Kidney epithelial cell (primary cell): ENCODE data around the gene MEIKIN. TPM values are rescaled to one million over a fixed set of nuclear protein-coding genes. Genes with fewer than 3 reads are reported as not detected.
"Not testable (repeated sequence)": the region's sequence is repeated elsewhere in the genome, so short reads cannot be mapped to it uniquely, and the experiment has no call there.

Source experiments
- DNase-seq: peaks from one replicate; pipeline ENCODE4 v3.0.0-alpha.2; 2010; ENCODE audit warnings: low read depth
- H3K27me3 ChIP-seq: 2 replicates; pipeline ENCODE4 v1.6.0; 2011; ENCODE audit warnings: low read length; ENCODE audit not compliant: control insufficient read depth, insufficient read depth
- H3K36me3 ChIP-seq: 2 replicates; pipeline ENCODE4 v1.5.1; 2011; ENCODE audit warnings: low read length; ENCODE audit not compliant: control insufficient read depth, insufficient read depth
- H3K4me3 ChIP-seq: 2 replicates; pipeline ENCODE4 v1.5.1; 2011; ENCODE audit warnings: low read depth, mild to moderate bottlenecking, control low read depth, low read length
- total RNA-seq: library from RNA; depleted of rRNA; stranded (reverse); fragments of >200 nt; gene quantifications from 2 replicates; pipeline ENCODE4 v1.2.3, GENCODE V29; 2015
- TF ChIP-seq, protein P1 (sequence below): IDR thresholded peaks from 2 replicates; pipeline ENCODE4 v1.5.1; 2011; ENCODE audit warnings: mild to moderate bottlenecking, moderate library complexity, low read length, control low read depth, inconsistent platforms; ENCODE audit not compliant: insufficient read depth, poor library complexity, severe bottlenecking

The MEIKIN gene
- total RNA-seq, 1 donor from 2014 or later, result not detected

DNA sequence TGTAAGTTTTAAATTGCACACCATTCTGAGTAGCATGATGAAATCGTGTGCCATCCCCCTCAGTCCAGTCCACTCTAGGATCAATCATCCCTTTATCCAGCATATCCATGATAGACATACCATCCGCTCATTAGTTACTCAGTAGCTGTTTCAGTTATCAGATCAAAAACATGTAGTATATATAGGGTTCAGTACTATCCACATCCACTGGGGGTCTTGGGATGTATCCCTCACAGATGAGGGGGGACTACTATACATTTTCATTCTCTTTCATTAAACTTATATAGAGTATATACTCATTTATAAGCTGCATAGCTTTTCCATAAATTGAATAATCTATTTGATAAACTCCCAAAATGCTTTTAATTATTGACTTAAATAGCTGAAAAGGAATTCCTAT, 67.6 kb downstream of the MEIKIN start:
- no peaks in the 10 kb centered on the region for H3K27me3 ChIP-seq
- no peak overlapping the region for H3K4me3 ChIP-seq
- TF ChIP-seq, protein P1, sequence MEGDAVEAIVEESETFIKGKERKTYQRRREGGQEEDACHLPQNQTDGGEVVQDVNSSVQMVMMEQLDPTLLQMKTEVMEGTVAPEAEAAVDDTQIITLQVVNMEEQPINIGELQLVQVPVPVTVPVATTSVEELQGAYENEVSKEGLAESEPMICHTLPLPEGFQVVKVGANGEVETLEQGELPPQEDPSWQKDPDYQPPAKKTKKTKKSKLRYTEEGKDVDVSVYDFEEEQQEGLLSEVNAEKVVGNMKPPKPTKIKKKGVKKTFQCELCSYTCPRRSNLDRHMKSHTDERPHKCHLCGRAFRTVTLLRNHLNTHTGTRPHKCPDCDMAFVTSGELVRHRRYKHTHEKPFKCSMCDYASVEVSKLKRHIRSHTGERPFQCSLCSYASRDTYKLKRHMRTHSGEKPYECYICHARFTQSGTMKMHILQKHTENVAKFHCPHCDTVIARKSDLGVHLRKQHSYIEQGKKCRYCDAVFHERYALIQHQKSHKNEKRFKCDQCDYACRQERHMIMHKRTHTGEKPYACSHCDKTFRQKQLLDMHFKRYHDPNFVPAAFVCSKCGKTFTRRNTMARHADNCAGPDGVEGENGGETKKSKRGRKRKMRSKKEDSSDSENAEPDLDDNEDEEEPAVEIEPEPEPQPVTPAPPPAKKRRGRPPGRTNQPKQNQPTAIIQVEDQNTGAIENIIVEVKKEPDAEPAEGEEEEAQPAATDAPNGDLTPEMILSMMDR, result no peak
- H3K36me3 ChIP-seq, result no peaks in the 10 kb centered on the region
- DNase-seq, result no peak

DNA sequence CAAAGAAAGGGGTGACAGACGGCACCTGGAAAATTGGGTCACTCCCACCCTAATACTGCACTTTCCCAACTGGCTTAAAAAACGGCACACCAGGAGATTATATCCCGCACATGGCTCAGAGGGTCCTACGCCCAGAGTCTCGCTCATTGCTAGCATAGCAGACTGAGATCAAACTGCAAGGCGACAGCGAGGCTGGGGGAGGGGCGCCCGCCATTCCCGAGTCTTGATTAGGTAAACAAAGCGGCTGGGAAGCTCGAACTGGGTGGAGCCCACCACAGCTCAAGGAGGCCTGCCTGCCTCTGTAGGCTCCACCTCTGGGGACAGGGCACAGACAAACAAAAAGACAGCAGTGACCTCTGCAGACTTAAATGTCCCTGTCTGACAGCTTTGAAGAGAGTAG, 74.2 kb downstream of the MEIKIN start:
- H3K4me3 ChIP-seq, H3K27me3 ChIP-seq, DNase-seq, H3K36me3 ChIP-seq: not testable (repeated sequence)

DNA sequence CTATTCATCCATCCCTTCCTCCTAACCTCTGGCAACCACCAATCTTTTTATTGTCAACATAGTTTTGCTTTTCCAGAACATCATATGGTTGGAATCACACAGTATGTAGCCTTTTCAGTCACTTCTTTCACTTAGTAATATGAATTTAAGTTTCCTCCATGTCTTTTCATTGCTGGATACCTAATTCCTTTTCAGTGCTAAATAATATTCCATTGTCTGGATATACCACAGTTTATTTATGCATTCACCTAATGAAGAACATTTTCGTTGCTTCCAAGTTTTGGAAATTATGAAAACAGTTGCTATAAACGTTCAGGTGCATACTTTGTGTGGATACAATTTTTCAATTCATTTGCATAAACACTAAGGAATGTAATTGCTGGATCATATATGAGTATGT, 77.9 kb downstream of the MEIKIN start:
- TF ChIP-seq, protein P1, result no peak
- H3K27me3 ChIP-seq, result no peaks in the 10 kb centered on the region
- DNase-seq, result no peak
- H3K4me3 ChIP-seq, result no peak overlapping the region
- no peaks in the 10 kb centered on the region for H3K36me3 ChIP-seq

DNA sequence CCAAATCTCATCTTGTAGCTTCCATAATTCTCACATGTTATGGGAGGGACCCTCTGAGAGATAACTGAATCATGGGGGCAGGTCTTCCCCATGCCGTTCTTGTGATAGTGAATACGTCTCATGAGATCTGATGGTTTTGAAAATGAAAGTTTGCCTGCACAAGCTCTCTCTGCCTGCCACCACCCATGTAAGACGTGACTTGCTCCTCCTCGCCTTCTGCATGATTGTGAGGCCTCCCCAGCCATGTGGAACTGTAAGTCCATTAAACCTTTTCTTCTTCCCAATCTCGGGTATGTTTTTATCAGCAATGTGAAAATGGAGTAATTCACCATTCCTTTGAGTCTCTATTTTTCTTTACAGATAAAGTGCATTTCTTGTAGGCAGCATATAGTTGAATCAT, 81.8 kb downstream of the MEIKIN start:
- DNase-seq, result no peak
- no peaks in the 10 kb centered on the region for H3K27me3 ChIP-seq
- H3K4me3 ChIP-seq, result no peak overlapping the region
- H3K36me3 ChIP-seq, result no peaks in the 10 kb centered on the region
- TF ChIP-seq, protein P1, result no peak

DNA sequence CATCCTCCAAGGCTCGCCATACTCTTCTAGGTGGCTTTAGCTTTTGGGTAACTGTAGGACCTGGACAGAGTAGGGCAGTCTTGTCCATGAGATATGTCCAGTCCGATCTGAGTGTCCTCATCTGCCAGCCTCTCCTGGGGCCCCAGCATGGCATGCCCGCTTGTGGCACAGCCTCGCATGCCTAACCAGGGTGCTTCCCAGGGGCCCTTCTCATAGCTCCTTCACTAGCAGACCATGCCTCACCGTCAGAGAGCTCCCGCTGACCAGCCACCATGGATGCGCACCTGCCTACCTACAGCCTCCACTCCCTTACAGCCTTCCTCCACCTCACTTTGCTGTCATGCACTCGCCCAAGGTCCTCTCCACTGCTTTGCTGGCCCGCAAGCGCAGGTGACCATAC, 88.1 kb downstream of the MEIKIN start:
- TF ChIP-seq, protein P1, result no peak
- H3K36me3 ChIP-seq, result no peaks in the 10 kb centered on the region
- no peaks in the 10 kb centered on the region for H3K27me3 ChIP-seq
- H3K4me3 ChIP-seq, result no peak overlapping the region
- no peak for DNase-seq

DNA sequence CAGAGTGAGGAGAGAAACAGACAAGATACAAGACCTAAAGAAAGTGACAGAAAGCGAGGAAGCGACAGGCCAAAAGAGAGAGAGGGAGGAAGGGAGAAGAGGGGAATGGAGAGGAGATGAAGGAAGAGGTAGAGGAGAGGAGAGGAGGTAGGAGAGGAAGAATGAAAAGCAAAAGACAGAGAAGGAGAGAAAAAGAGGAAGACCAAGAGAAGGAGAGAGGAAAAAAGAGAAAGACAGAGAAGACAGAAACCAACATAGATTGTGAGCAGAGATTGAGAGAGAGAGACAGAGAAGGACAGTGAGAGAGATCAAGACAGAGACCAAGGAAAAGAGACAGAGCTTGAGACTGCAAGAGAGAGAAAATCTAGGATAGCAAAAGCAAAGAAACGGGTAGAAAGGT, 90.0 kb downstream of the MEIKIN start:
- Histone ChIP-seq H3K36me3 (no peaks in the 10 kb centered on the region), H3K4me3 (no peak overlapping the region), H3K27me3 (no peaks in the 10 kb centered on the region)
- no peak for DNase-seq
- TF ChIP-seq, protein P1, result no peak
